Hepatocyte (in vitro differentiated cells): Measurements from ENCODE around the gene ITPR1. TPM values are rescaled to one million over a fixed set of nuclear protein-coding genes. Genes with fewer than 3 reads are reported as not detected.

Experiments used
- DNase-seq: peaks from one replicate; pipeline ENCODE4 v3.0.0-alpha.2; 2016; ENCODE audit warnings: low spot score
- H2AFZ ChIP-seq: fragments of 200-600 bp; sonication (generic); 2 replicates; pipeline ENCODE4 v1.6.0; 2016; ENCODE audit warnings: antibody characterized with exemption, mild to moderate bottlenecking
- H3K27ac ChIP-seq: fragments of 200-600 bp; sonication (generic); 2 replicates; pipeline ENCODE4 v1.5.1; 2016; ENCODE audit warnings: mild to moderate bottlenecking
- H3K27me3 ChIP-seq: fragments of 200-600 bp; sonication (generic); 2 replicates; pipeline ENCODE4 v1.6.1; 2016
- H3K36me3 ChIP-seq: fragments of 200-600 bp; sonication (generic); replicated peaks from 2 replicates; pipeline ENCODE4 v1.5.1; 2016; ENCODE audit warnings: low read depth; ENCODE audit not compliant: insufficient read depth
- H3K4me1 ChIP-seq: fragments of 200-600 bp; sonication (generic); 2 replicates; pipeline ENCODE4 v1.5.1; 2016; ENCODE audit warnings: mild to moderate bottlenecking, moderate library complexity; ENCODE audit not compliant: insufficient read depth
- H3K4me2 ChIP-seq: fragments of 200-600 bp; sonication (generic); 2 replicates; pipeline ENCODE4 v1.6.0; 2016
- H3K4me3 ChIP-seq: fragments of 200-600 bp; sonication (generic); 2 replicates; pipeline ENCODE4 v1.5.1; 2016; ENCODE audit warnings: mild to moderate bottlenecking
- H3K79me2 ChIP-seq: fragments of 200-600 bp; sonication (generic); 2 replicates; pipeline ENCODE4 v1.6.0; 2017; ENCODE audit warnings: mild to moderate bottlenecking
- H3K9me2 ChIP-seq: fragments of 200-600 bp; sonication (generic); replicated peaks from 2 replicates; pipeline ENCODE4 v1.6.0; 2017; ENCODE audit warnings: mild to moderate bottlenecking; ENCODE audit not compliant: insufficient read depth
- H3K9me3 ChIP-seq: fragments of 200-600 bp; sonication (generic); 2 replicates; pipeline ENCODE4 v1.5.1; 2016; ENCODE audit warnings: low read depth, mild to moderate bottlenecking
- H4K20me1 ChIP-seq: fragments of 200-600 bp; sonication (generic); 2 replicates; pipeline ENCODE4 v1.6.0; 2016; ENCODE audit warnings: mild to moderate bottlenecking; ENCODE audit not compliant: insufficient read depth, poor library complexity, severe bottlenecking
- EZH2 ChIP-seq: fragments of 200-600 bp; sonication (generic); IDR thresholded peaks from 2 replicates; pipeline ENCODE4 v1.6.1; 2016; ENCODE audit warnings: antibody characterized with exemption, mild to moderate bottlenecking, borderline replicate concordance
- EZH2phosphoT487 ChIP-seq: fragments of 200-600 bp; sonication (generic); IDR thresholded peaks from one replicate; pipeline ENCODE4 v1.6.1; 2018; ENCODE audit warnings: antibody characterized with exemption, mild to moderate bottlenecking, low read depth, moderate library complexity; ENCODE audit not compliant: unreplicated experiment, severe bottlenecking
- WGBS: methylation state at CpG from one replicate; pipeline ENCODE4 v1.1.6; 2016; ENCODE audit warnings: low lambda C conversion rate; ENCODE audit errors: missing lambda C conversion rate; 5-methylcytosine and 5-hydroxymethylcytosine counted together
- polyA plus RNA-seq: library from polyadenylated mRNA; unstranded; fragments of >200 nt; fragmentation: Nextera tagmentation; extraction: Ambion mirVana; gene quantifications from 2 replicates; pipeline ENCODE4 v1.2.1, GENCODE V29; 2016
- total RNA-seq: library from RNA; depleted of rRNA; stranded (reverse); fragments of >200 nt; gene quantifications from 2 replicates; pipeline ENCODE4 v1.2.3, GENCODE V29; 2014
- TF ChIP-seq, protein P1 (sequence below): fragments of 200-600 bp; sonication (generic); IDR thresholded peaks from 2 replicates; pipeline ENCODE4 v1.5.1; 2016; ENCODE audit warnings: antibody characterized with exemption, mild to moderate bottlenecking; ENCODE audit not compliant: poor library complexity

Gene ITPR1
- total and polyA plus RNA-seq, 2 experiments from 2014 or later = 46.8 to 90.8 TPM

DNA sequence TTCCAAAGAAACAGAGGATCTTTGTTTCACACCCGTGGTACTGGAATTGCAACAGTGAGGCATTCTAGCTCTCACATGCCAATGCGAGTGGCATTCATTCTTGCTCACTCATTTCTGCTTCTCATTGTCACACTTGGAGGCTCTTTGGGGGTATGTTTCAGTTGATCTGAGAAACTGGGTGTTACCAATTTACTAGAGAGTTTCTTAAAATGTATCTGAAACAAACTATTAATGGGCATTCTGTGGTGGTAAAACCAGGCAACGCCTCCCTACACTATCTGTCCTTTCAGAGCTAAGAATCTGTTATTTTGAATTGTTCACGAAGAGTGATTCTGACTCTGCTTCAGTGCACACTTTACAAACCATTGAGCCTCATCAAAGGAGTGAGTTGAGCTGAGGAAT is 345.5 kb downstream of the ITPR1 start:
- no peaks in the 10 kb centered on the region for H3K9me2 ChIP-seq
- DNase-seq = no peak
- no peak overlapping the region for H3K4me3 ChIP-seq
- H2AFZ ChIP-seq = no peak overlapping the region
- no peaks in the 10 kb centered on the region for H4K20me1 ChIP-seq
- H3K79me2 ChIP-seq = no peaks in the 10 kb centered on the region
- no peaks in the 10 kb centered on the region for H3K4me1 ChIP-seq
- H3K9me3 ChIP-seq = no peaks in the 10 kb centered on the region
- H3K27me3 ChIP-seq = no peaks in the 10 kb centered on the region
- no peaks in the 10 kb centered on the region for H3K36me3 ChIP-seq
- H3K27ac ChIP-seq = no peak overlapping the region
- WGBS = 91% methylated on average over 4 of the region's 4 CpGs
- TF ChIP-seq EZH2 (no peak), EZH2phosphoT487 (no peak)
- TF ChIP-seq, protein P1, sequence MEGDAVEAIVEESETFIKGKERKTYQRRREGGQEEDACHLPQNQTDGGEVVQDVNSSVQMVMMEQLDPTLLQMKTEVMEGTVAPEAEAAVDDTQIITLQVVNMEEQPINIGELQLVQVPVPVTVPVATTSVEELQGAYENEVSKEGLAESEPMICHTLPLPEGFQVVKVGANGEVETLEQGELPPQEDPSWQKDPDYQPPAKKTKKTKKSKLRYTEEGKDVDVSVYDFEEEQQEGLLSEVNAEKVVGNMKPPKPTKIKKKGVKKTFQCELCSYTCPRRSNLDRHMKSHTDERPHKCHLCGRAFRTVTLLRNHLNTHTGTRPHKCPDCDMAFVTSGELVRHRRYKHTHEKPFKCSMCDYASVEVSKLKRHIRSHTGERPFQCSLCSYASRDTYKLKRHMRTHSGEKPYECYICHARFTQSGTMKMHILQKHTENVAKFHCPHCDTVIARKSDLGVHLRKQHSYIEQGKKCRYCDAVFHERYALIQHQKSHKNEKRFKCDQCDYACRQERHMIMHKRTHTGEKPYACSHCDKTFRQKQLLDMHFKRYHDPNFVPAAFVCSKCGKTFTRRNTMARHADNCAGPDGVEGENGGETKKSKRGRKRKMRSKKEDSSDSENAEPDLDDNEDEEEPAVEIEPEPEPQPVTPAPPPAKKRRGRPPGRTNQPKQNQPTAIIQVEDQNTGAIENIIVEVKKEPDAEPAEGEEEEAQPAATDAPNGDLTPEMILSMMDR = no peak
- no peak overlapping the region for H3K4me2 ChIP-seq

DNA sequence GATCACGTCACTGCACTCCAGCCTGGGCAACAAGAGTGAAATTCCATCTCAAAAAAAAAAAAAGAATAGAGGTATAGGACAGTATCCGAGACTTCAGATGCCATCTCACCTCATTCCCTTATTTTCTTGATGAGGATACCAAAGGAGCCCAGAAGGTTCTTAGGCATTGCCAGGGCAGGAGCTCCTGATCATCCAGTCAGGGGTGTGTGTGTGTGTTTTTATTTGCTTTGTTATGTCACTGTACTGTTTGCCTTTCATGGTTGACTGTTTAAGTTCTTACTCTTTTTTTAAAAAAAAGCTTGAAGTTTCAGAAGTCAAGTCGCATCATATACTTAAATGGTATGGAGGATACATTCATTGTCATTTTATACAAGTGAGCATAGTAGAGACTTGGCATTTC is 346.1 kb downstream of the ITPR1 start:
- TF ChIP-seq EZH2phosphoT487 (no peak), EZH2 (no peak)
- TF ChIP-seq, protein P1 = no peak
- Histone ChIP-seq H3K27ac (no peak overlapping the region), H3K4me1 (no peaks in the 10 kb centered on the region), H4K20me1 (no peaks in the 10 kb centered on the region), H3K9me3 (no peaks in the 10 kb centered on the region), H3K4me2 (no peak overlapping the region), H3K27me3 (no peaks in the 10 kb centered on the region), H3K4me3 (no peak overlapping the region), H3K79me2 (no peaks in the 10 kb centered on the region), H3K36me3 (no peaks in the 10 kb centered on the region), H2AFZ (no peak overlapping the region), H3K9me2 (no peaks in the 10 kb centered on the region)
- WGBS = 100% methylated on average over 3 of the region's 3 CpGs
- DNase-seq = no peak

DNA sequence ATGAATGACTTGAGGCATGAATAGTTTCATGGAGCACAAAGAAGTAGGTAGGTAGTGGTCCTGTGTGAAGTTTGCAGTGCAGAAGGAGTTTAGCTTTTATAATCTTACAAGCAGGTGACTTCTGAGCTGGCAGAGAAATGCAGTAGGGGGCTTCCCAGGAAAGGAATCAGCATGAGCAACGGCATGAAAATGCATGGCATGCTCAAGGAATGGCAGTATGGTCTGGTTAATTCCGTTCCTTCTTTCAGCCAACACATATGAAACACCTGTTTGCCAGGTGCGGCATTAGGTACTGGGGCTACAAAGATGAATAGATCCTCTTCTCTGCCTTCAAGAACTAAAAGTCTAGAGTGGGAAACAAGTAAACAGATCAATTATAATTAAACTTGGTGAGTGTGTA is 348.1 kb downstream of the ITPR1 start:
- no peaks in the 10 kb centered on the region for H4K20me1 ChIP-seq
- no peaks in the 10 kb centered on the region for H3K4me1 ChIP-seq
- no peaks in the 10 kb centered on the region for H3K9me2 ChIP-seq
- no peak overlapping the region for H3K4me3 ChIP-seq
- H3K36me3 ChIP-seq = no peaks in the 10 kb centered on the region
- no peaks in the 10 kb centered on the region for H3K9me3 ChIP-seq
- 71% methylated on average over 3 of the region's 3 CpGs for WGBS
- H3K79me2 ChIP-seq = no peaks in the 10 kb centered on the region
- H3K27me3 ChIP-seq = no peaks in the 10 kb centered on the region
- no peak overlapping the region for H3K4me2 ChIP-seq
- TF ChIP-seq, protein P1 = no peak
- no peak for TF ChIP-seq EZH2phosphoT487
- H2AFZ ChIP-seq = no peak overlapping the region
- H3K27ac ChIP-seq = no peak overlapping the region
- no peak for DNase-seq
